Measurements from ENCODE around the gene NUDC. TPM values are rescaled to one million over a fixed set of nuclear protein-coding genes. Genes with fewer than 3 reads are reported as not detected.

NUDC gene
- total and polyA plus RNA-seq, 4 donors: 39.3 to 77.8 (median 64.4) TPM

DNA sequence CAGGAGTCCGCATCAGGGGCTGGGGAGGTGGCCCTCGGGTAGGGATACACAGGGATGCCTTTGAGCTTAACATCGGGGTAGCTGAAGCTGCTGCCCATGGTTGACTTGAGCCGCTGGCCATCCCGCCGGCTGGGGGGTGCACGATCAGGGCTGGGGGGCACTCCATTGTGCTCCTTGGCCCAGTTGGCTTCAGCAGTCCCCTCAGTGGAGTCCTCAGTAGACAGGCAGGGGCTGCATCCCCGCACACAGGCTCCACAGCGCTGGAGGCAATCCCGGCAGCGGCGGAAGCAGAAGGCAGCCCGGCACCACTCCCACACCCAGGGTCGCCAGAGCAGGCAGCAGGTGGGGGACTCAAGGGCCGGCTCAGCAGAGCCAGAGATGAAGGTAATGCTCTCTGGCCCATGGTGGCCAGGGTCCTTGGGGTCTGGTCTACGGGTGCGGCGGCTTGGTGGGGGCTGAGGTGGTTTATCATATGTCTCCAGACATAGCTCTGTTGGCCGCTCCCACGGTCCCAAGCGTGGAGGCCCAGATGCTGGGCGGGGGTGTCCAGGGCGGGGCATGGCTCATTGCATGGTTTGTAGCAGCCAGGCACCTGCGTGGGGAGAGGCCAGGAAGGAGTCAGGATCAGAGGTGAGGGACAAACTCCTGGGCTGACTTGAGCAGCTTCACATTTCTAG lies 30.4 kb downstream of the NUDC start:
- H3K4me1 ChIP-seq (ENCODE audit: control insufficient read depth in 5 of 5, insufficient read depth in 5 of 5, low read length in 5 of 5): no peaks in the 10 kb centered on the region
- no peak for TF ChIP-seq CTCF (IDR thresholded peaks at IDR 0.05; ENCODE audit: control extremely low read depth, extremely low read depth)
- H3K9me3 ChIP-seq (ENCODE audit: control insufficient read depth in 4 of 4, insufficient read depth in 3 of 4, low read length in 3 of 4): peaks cover 0 to 3% (median 0%) of the 10 kb centered on the region in 4 donors
- H3K36me3 ChIP-seq (ENCODE audit: control insufficient read depth in 4 of 4, insufficient read depth in 4 of 4, low read length in 4 of 4): peaks cover 0 to 15% (median 0%) of the 10 kb centered on the region in 4 donors
- ATAC-seq (ENCODE audit: insufficient read depth, low FRiP score) (no peak), DNase-seq (no peak)
- H3K4me3 ChIP-seq: no peak overlapping the region
- no peaks in the 10 kb centered on the region for H3K27me3 ChIP-seq (ENCODE audit: control insufficient read depth in 3 of 3, insufficient read depth in 3 of 3, low read length in 2 of 3)
- no peak overlapping the region for H3K27ac ChIP-seq (ENCODE audit: low read depth in 1 of 2, low read length in 1 of 2)
- no peak overlapping the region for H3K9ac ChIP-seq (ENCODE audit: insufficient read depth in 1 of 2, low read length in 2 of 2)
- WGBS, 2 donors: 92 to 95% methylated on average over 24 of the region's 24 CpGs

DNA sequence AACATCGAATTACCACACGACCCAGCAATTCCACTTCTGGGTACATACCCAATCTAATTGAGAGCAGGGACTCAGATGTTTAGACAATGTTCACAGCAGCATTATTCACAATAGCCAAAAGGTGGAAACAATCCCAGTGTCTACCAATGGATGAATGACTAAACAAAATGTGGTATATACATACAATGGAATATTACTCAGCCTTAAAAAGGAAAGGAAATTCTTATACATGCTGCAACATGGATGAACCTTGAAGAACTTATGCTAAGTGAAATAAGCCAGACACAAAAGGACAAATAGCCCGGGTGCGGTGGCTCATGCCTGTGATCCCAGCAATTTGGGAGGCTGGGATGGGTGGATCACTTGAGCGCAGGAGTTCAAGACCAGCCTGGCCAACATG lies 31.8 kb downstream of the NUDC start:
- H3K9me3 ChIP-seq (ENCODE audit: control insufficient read depth in 4 of 4, insufficient read depth in 3 of 4, low read length in 3 of 4): peaks cover 0 to 3% (median 0%) of the 10 kb centered on the region in 4 donors
- WGBS, 2 donors: 97 to 99% methylated on average over 5 of the region's 5 CpGs
- peaks cover 0 to 2% (median 0%) of the 10 kb centered on the region in 3 donors for H3K27me3 ChIP-seq (ENCODE audit: control insufficient read depth in 3 of 3, insufficient read depth in 3 of 3, low read length in 2 of 3)
- no peak for ATAC-seq (ENCODE audit: insufficient read depth, low FRiP score)
- no peak overlapping the region for H3K27ac ChIP-seq (ENCODE audit: low read depth in 1 of 2, low read length in 1 of 2)
- DNase-seq: no peak
- H3K4me1 ChIP-seq (ENCODE audit: control insufficient read depth in 5 of 5, insufficient read depth in 5 of 5, low read length in 5 of 5): no peaks in the 10 kb centered on the region
- no peak overlapping the region for H3K9ac ChIP-seq (ENCODE audit: insufficient read depth in 1 of 2, low read length in 2 of 2)
- H3K4me3 ChIP-seq: no peak overlapping the region
- peaks cover 0 to 12% (median 0%) of the 10 kb centered on the region in 4 donors for H3K36me3 ChIP-seq (ENCODE audit: control insufficient read depth in 4 of 4, insufficient read depth in 4 of 4, low read length in 4 of 4)
- TF ChIP-seq CTCF (IDR thresholded peaks at IDR 0.05; ENCODE audit: control extremely low read depth, extremely low read depth): no peak

GRCh38 chr1:26956321-26956720 lies 34.8 kb downstream of the NUDC start:
- Histone ChIP-seq H3K36me3 (ENCODE audit: control insufficient read depth in 4 of 4, insufficient read depth in 4 of 4, low read length in 4 of 4) (peaks cover 0 to 8% (median 0%) of the 10 kb centered on the region in 4 donors), H3K9ac (ENCODE audit: insufficient read depth in 1 of 2, low read length in 2 of 2) (no peak overlapping the region), H3K27ac (ENCODE audit: low read depth in 1 of 2, low read length in 1 of 2) (no peak overlapping the region), H3K27me3 (ENCODE audit: control insufficient read depth in 3 of 3, insufficient read depth in 3 of 3, low read length in 2 of 3) (peaks cover 0 to 23% (median 22%) of the 10 kb centered on the region in 3 donors), H3K9me3 (ENCODE audit: control insufficient read depth in 4 of 4, insufficient read depth in 3 of 4, low read length in 3 of 4) (peaks cover 0 to 3% (median under 1%) of the 10 kb centered on the region in 4 donors), H3K4me3 (no peak overlapping the region), H3K4me1 (ENCODE audit: control insufficient read depth in 5 of 5, insufficient read depth in 5 of 5, low read length in 5 of 5) (peaks cover 0 to 4% (median 0%) of the 10 kb centered on the region in 5 donors)
- WGBS, 2 donors: 82 to 88% methylated on average over 3 of the region's 3 CpGs
- TF ChIP-seq CTCF (IDR thresholded peaks at IDR 0.05; ENCODE audit: control extremely low read depth, extremely low read depth): no peak
- DNase-seq (no peak), ATAC-seq (ENCODE audit: insufficient read depth, low FRiP score) (no peak)

Data from lung (tissue), 12 donors.